Breast epithelium (tissue), 3 donors: Measurements from ENCODE around the gene GAB2.

Source experiments
- CTCF ChIP-seq, 3 donors: fragments of 450-650 bp; IDR thresholded peaks; one replicate each; pipeline ENCODE4 v1.5.1; 2016 to 2017; ENCODE audit warnings: antibody characterized with exemption in 3 of 3, mild to moderate bottlenecking in 3 of 3, moderate library complexity in 3 of 3
- POLR2AphosphoS5 ChIP-seq, 3 donors: sonication (generic); formaldehyde crosslinking; IDR thresholded peaks; one replicate each; pipeline ENCODE4 v1.6.1; 2017; ENCODE audit warnings: antibody characterized with exemption in 3 of 3

DNA sequence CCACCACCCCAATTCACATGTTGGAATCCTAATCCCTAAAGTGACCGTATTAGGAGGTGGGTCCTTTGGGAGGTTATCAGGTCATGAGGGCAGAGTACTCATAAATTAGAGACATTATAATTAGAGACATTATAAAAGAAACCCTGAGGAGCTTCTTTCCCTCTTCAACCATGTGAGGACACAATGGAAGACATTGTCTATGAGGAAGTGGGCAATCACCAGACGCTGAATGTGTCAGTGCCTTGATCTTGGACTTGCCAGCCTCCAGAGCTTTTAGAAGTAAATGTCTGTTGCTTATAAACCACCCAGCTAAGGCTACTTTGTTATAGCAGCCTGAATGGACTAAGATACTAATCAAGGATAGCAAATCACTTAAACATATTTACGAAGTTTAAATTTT, 14.8 kb downstream of the GAB2 start:
- TF ChIP-seq CTCF (IDR thresholded peaks at IDR 0.05) (no peak), POLR2AphosphoS5 (IDR thresholded peaks at IDR 0.05) (no peak)
